IMR-90 (cell line): ENCODE data around the gene DUS2. TPM values are rescaled to one million over a fixed set of nuclear protein-coding genes. Genes with fewer than 3 reads are reported as not detected.
A peak's percentile ranks its signal among the peaks of the same experiment; 100 is the strongest.

Experiments
- ATAC-seq: fragments of 200-7000 bp; cut with Tn5 transposase; 2 replicates; pipeline ENCODE4 v1.9.1; 2020; ENCODE audit warnings: low read depth, mild to moderate bottlenecking, moderate library complexity
- BruUV-seq: library from RNA; stranded (reverse); fragments of 400-500 nt; replicated peaks from 2 replicates; lab custom pipeline; 2021; lab: Mats Ljungman, UMichigan
- CTCF ChIA-PET: fragments of 300-600 bp; formaldehyde crosslinking; extraction: SDS; loops from one replicate; lab custom pipeline; 2021; ENCODE audit warnings: antibody characterized with exemption; lab: Yijun Ruan, JAX
- POLR2A ChIA-PET: fragments of 300-600 bp; sonication (Branson Sonifier 250); formaldehyde crosslinking; loops from one replicate; lab custom pipeline; 2022; ENCODE audit warnings: antibody characterized with exemption; ENCODE audit not compliant: unreplicated experiment; lab: Charles Lee
- DNase-seq: peaks from one replicate; pipeline ENCODE4 v3.0.0; 2013
- H2AFZ ChIP-seq: replicated peaks from 2 replicates; pipeline ENCODE3; 2013; ENCODE audit warnings: low read length, mild to moderate bottlenecking; ENCODE audit not compliant: poor library complexity
- H2AK5ac ChIP-seq: 2 replicates; pipeline ENCODE4 v1.6.1; 2013; ENCODE audit warnings: low read depth, low read length, inconsistent platforms
- H2AK9ac ChIP-seq: replicated peaks from 2 replicates; pipeline ENCODE3; 2013; ENCODE audit warnings: mild to moderate bottlenecking, low read depth, low read length, moderate library complexity; ENCODE audit not compliant: poor library complexity
- H2BK120ac ChIP-seq: 2 replicates; pipeline ENCODE4 v1.6.1; 2013; ENCODE audit warnings: low read depth, low read length, inconsistent platforms
- H2BK15ac ChIP-seq: 3 replicates; pipeline ENCODE4 v1.6.1; 2013; ENCODE audit warnings: low read depth, low read length, inconsistent platforms
- H2BK20ac ChIP-seq: 2 replicates; pipeline ENCODE4 v1.6.1; 2013; ENCODE audit warnings: low read depth, mild to moderate bottlenecking, inconsistent platforms, low read length, moderate library complexity
- H2BK5ac ChIP-seq: 2 replicates; pipeline ENCODE4 v1.6.1; 2013; ENCODE audit warnings: mild to moderate bottlenecking, low read depth, low read length, inconsistent platforms; ENCODE audit not compliant: poor library complexity, severe bottlenecking
- H3K14ac ChIP-seq: replicated peaks from 2 replicates; pipeline ENCODE4 v1.6.1; 2013; ENCODE audit warnings: low read depth, low read length, inconsistent platforms
- H3K18ac ChIP-seq: 2 replicates; pipeline ENCODE4 v1.6.1; 2013; ENCODE audit warnings: low read depth, low read length, control low read depth
- H3K23ac ChIP-seq: 2 replicates; pipeline ENCODE4 v1.6.1; 2013; ENCODE audit warnings: low read depth, low read length, inconsistent platforms
- H3K27ac ChIP-seq: 2 replicates; pipeline ENCODE4 v1.5.1; 2013; ENCODE audit warnings: mild to moderate bottlenecking, control low read depth, low read length; ENCODE audit not compliant: insufficient read depth
- H3K27me3 ChIP-seq: 2 replicates; pipeline ENCODE4 v1.6.1; 2013; ENCODE audit warnings: low read length; ENCODE audit not compliant: control insufficient read depth, insufficient read depth
- H3K36me3 ChIP-seq: 2 replicates; pipeline ENCODE4 v1.6.1; 2013; ENCODE audit warnings: low read length, mixed read lengths; ENCODE audit not compliant: control insufficient read depth, insufficient read depth
- H3K4ac ChIP-seq: 2 replicates; pipeline ENCODE4 v1.6.1; 2013; ENCODE audit warnings: low read depth, low read length, inconsistent platforms
- H3K4me1 ChIP-seq: 2 replicates; pipeline ENCODE4 v1.6.1; 2013; ENCODE audit warnings: low read length, mixed read lengths; ENCODE audit not compliant: control insufficient read depth, insufficient read depth
- H3K4me2 ChIP-seq: 2 replicates; pipeline ENCODE4 v1.6.1; 2013; ENCODE audit warnings: low read depth, mild to moderate bottlenecking, control low read depth, low read length, moderate library complexity
- H3K4me3 ChIP-seq: 2 replicates; pipeline ENCODE4 v1.5.1; 2013; ENCODE audit warnings: low read depth, mild to moderate bottlenecking, control low read depth, low read length, moderate library complexity; ENCODE audit not compliant: insufficient read depth
- H3K56ac ChIP-seq: 2 replicates; pipeline ENCODE4 v1.6.1; 2013; ENCODE audit warnings: low read length, inconsistent platforms; ENCODE audit not compliant: insufficient read depth; ENCODE audit errors: extremely low read depth
- H3K79me1 ChIP-seq, 2 experiments: 2 replicates each; pipeline ENCODE4 v1.6.1; 2013; ENCODE audit warnings: low read length in 2 of 2, inconsistent platforms in 1 of 2, low read depth in 1 of 2
- H3K9ac ChIP-seq: 2 replicates; pipeline ENCODE4 v1.6.1; 2013; ENCODE audit warnings: low read depth, low read length, control low read depth
- H3K9me1 ChIP-seq: 2 replicates; pipeline ENCODE4 v1.6.1; 2013; ENCODE audit warnings: low read length, inconsistent platforms; ENCODE audit not compliant: insufficient read depth
- H3K9me3 ChIP-seq: 2 replicates; pipeline ENCODE4 v1.6.1; 2013; ENCODE audit warnings: low read length; ENCODE audit not compliant: control insufficient read depth, insufficient read depth
- H4K20me1 ChIP-seq: 2 replicates; pipeline ENCODE4 v1.6.1; 2013; ENCODE audit warnings: low read length, inconsistent platforms; ENCODE audit not compliant: insufficient read depth
- H4K5ac ChIP-seq: 2 replicates; pipeline ENCODE4 v1.6.1; 2013; ENCODE audit warnings: mild to moderate bottlenecking, low read depth, low read length, control low read depth
- H4K8ac ChIP-seq, 2 experiments: 2 replicates each; pipeline ENCODE4 v1.6.1; 2013; ENCODE audit warnings: low read depth in 2 of 2, low read length in 2 of 2, control low read depth in 1 of 2, inconsistent platforms in 1 of 2
- H4K91ac ChIP-seq: 2 replicates; pipeline ENCODE4 v1.6.1; 2013; ENCODE audit warnings: low read depth, low read length, inconsistent platforms; ENCODE audit not compliant: insufficient read depth
- BHLHE40 ChIP-seq: fragments of 150-350 bp; IDR thresholded peaks from 2 replicates; pipeline ENCODE4 v1.6.1; 2016; ENCODE audit warnings: mild to moderate bottlenecking, low read depth, low read length
- CEBPB ChIP-seq: IDR thresholded peaks from 2 replicates; pipeline ENCODE4 v1.6.1; 2012; ENCODE audit warnings: low read depth, low read length, improper control_type of control experiment
- CHD1 ChIP-seq: IDR thresholded peaks from 2 replicates; pipeline ENCODE4 v1.6.1; 2012; ENCODE audit warnings: low read depth, low read length, improper control_type of control experiment
- CTCF ChIP-seq: conservative IDR thresholded peaks from 2 replicates; pipeline ENCODE4 v1.5.1; 2012; ENCODE audit warnings: mild to moderate bottlenecking, low read depth, low read length, improper control_type of control experiment
- ELK1 ChIP-seq: fragments of 150-350 bp; IDR thresholded peaks from 2 replicates; pipeline ENCODE4 v1.6.1; 2016; ENCODE audit warnings: low read depth, mild to moderate bottlenecking, low read length, moderate library complexity, borderline replicate concordance
- FOS ChIP-seq: fragments of 150-350 bp; IDR thresholded peaks from 2 replicates; pipeline ENCODE4 v1.6.1; 2016; ENCODE audit warnings: low read depth, low read length
- MAFK ChIP-seq: IDR thresholded peaks from 2 replicates; pipeline ENCODE4 v1.6.1; 2012; ENCODE audit warnings: low read depth, low read length, improper control_type of control experiment
- MAZ ChIP-seq: IDR thresholded peaks from 2 replicates; pipeline ENCODE4 v1.6.1; 2012; ENCODE audit warnings: low read depth, mild to moderate bottlenecking, low read length, improper control_type of control experiment, moderate library complexity, borderline replicate concordance
- MXI1 ChIP-seq: IDR thresholded peaks from 2 replicates; pipeline ENCODE4 v1.6.1; 2012; ENCODE audit warnings: low read depth, mild to moderate bottlenecking, low read length, moderate library complexity, borderline replicate concordance
- NFE2L2 ChIP-seq: fragments of 150-350 bp; IDR thresholded peaks from 2 replicates; pipeline ENCODE4 v1.6.1; 2016; ENCODE audit warnings: low read depth, mild to moderate bottlenecking, low read length
- POLR2A ChIP-seq: IDR thresholded peaks from 2 replicates; pipeline ENCODE4 v1.6.1; 2012; ENCODE audit warnings: mild to moderate bottlenecking, low read depth, low read length
- RAD21 ChIP-seq: IDR thresholded peaks from 2 replicates; pipeline ENCODE4 v1.6.1; 2012; ENCODE audit warnings: low read length, improper control_type of control experiment
- RCOR1 ChIP-seq: IDR thresholded peaks from 2 replicates; pipeline ENCODE4 v1.6.1; 2012; ENCODE audit warnings: mild to moderate bottlenecking, low read length, improper control_type of control experiment; ENCODE audit not compliant: insufficient replicate concordance
- RFX5 ChIP-seq: IDR thresholded peaks from 2 replicates; pipeline ENCODE4 v1.8.0; 2012; ENCODE audit warnings: low read depth, mild to moderate bottlenecking, low read length, moderate library complexity
- SMC3 ChIP-seq: fragments of 150-350 bp; IDR thresholded peaks from 2 replicates; pipeline ENCODE4 v1.6.1; 2016; ENCODE audit warnings: low read depth, mild to moderate bottlenecking, antibody characterized with exemption, low read length, moderate library complexity
- USF2 ChIP-seq: fragments of 150-350 bp; IDR thresholded peaks from 2 replicates; pipeline ENCODE4 v1.6.1; 2017; ENCODE audit warnings: mild to moderate bottlenecking, antibody characterized with exemption, low read length, low read depth
- WGBS, 2 experiments: methylation state at CpG; one replicate each; pipeline versions ENCODE4 v1.1.5 to v1.1.7; 2013; ENCODE audit warnings: missing lambda C conversion rate in 2 of 2; ENCODE audit not compliant: insufficient read length in 1 of 2; ENCODE audit errors: extremely low coverage in 2 of 2; 5-methylcytosine and 5-hydroxymethylcytosine counted together
- dilution Hi-C: fragments of 300-500 bp; cut with HindIII; formaldehyde crosslinking; loops from one replicate; pipeline ENCODE4 v1.14.3; 2018; ENCODE audit warnings: low sequenced_read_pairs; ENCODE audit not compliant: unreplicated experiment
- in situ Hi-C: fragments of 300-500 bp; cut with MboI; formaldehyde crosslinking; loops from 3 replicates; pipeline ENCODE4 v1.14.3; 2019; ENCODE audit warnings: low sequenced_read_pairs, inconsistent platforms, mixed read lengths
- intact Hi-C: fragments of 100-400 bp; cut with micrococcal nuclease; formaldehyde crosslinking; loops from 2 replicates; pipeline ENCODE4 v1.10.0; 2022
- polyA plus RNA-seq, 3 experiments: library from polyadenylated mRNA; depleted of rRNA; stranded (reverse); fragments of >200 nt; gene quantifications; 2 replicates each; pipeline ENCODE4 v1.2.3, GENCODE V29; 2012; ENCODE audit warnings: low replicate concordance in 1 of 3
- total RNA-seq: library from RNA; depleted of rRNA; stranded (reverse); fragments of >200 nt; gene quantifications from 2 replicates; pipeline ENCODE4 v1.2.3, GENCODE V29; 2012

The DUS2 gene
- total and polyA plus RNA-seq, 2 of the 4 experiments (the other 2 are of a cell fraction) = 15.8 to 30.5 TPM

GRCh38 chr16:68087688-68088087 is 64.6 kb downstream of the DUS2 start:
- intact Hi-C loops = loop anchor here (2.0 to 10.0 kb wide), 2 partner anchors 29 to 237 kb away; no protein-coding TSS in a partner anchor
- ATAC-seq (no peak), DNase-seq (no peak)
- no peak overlapping the region for H3K4me2 ChIP-seq
- dilution Hi-C loops = no loop called here
- no peak overlapping the region for H3K27ac ChIP-seq
- H2BK120ac ChIP-seq = no peak overlapping the region
- ChIA-PET POLR2A (interaction anchor here (0.7 kb wide), 1 partner anchor 547 kb away, joined by 3 read pairs; no protein-coding TSS in a partner anchor), CTCF (no interaction called here)
- no peak overlapping the region for H3K4me3 ChIP-seq
- no CpG with 5 or more reads among the region's 2 CpGs for WGBS, 2 experiments
- H4K91ac ChIP-seq = no peak overlapping the region
- no peaks in the 10 kb centered on the region for H3K9me3 ChIP-seq
- no peak overlapping the region for H3K56ac ChIP-seq
- no peak overlapping the region for H3K14ac ChIP-seq
- H3K9ac ChIP-seq = no peak overlapping the region
- H3K9me1 ChIP-seq = peaks cover 15% of the 10 kb centered on the region; the same call in 1 of the 2 replicates
- no TSS peak for BruUV-seq
- H2AK5ac ChIP-seq = no peak overlapping the region
- H2BK15ac ChIP-seq = no peak overlapping the region
- in situ Hi-C loops = no loop called here
- H3K23ac ChIP-seq = 0 out of 2 replicates have a peak overlapping the region, but pooled peaks have one; percentile 55
- H4K20me1 ChIP-seq = peaks cover 8% of the 10 kb centered on the region; the same call in 1 of the 2 replicates
- no peak overlapping the region for H2BK5ac ChIP-seq
- H4K5ac ChIP-seq = no peak overlapping the region
- H4K8ac ChIP-seq = no peak overlapping the region
- TF ChIP-seq NFE2L2 = no peak
- no peak for TF ChIP-seq FOS
- TF ChIP-seq SMC3 = no peak
- TF ChIP-seq RFX5 = no peak
- no peak for TF ChIP-seq CTCF
- no peak for TF ChIP-seq RCOR1
- no peak for TF ChIP-seq RAD21
- TF ChIP-seq ELK1 = no peak
- no peak for TF ChIP-seq MAZ
- TF ChIP-seq POLR2A = no peak
- TF ChIP-seq MAFK = no peak
- TF ChIP-seq CEBPB = no peak
- TF ChIP-seq MXI1 = no peak
- no peak for TF ChIP-seq CHD1
- no peak for TF ChIP-seq BHLHE40
- no peak for TF ChIP-seq USF2
- H2AK9ac ChIP-seq = no peak overlapping the region
- peaks cover 12% of the 10 kb centered on the region for H3K4me1 ChIP-seq
- no peak overlapping the region for H3K18ac ChIP-seq
- H3K27me3 ChIP-seq = no peaks in the 10 kb centered on the region
- H3K79me1 ChIP-seq = peaks cover 10 to 47% of the 10 kb centered on the region in 2 experiments; a peak in 3 of 4 replicates
- H3K36me3 ChIP-seq = no peaks in the 10 kb centered on the region
- no peak overlapping the region for H2BK20ac ChIP-seq
- no peak overlapping the region for H3K4ac ChIP-seq
- H2AFZ ChIP-seq = no peak overlapping the region
